H1 (cell line): ENCODE results near the gene KIF26A. TPM values are rescaled to one million over a fixed set of nuclear protein-coding genes. Genes with fewer than 3 reads are reported as not detected.

Source experiments
- CTCF ChIA-PET: fragments of 300-600 bp; sonication (Branson Sonifier 250); formaldehyde crosslinking; loops from one replicate; lab custom pipeline; 2021; ENCODE audit not compliant: partially characterized antibody; lab: Charles Lee
- POLR2A ChIA-PET: fragments of 300-600 bp; sonication (Branson Sonifier 250); formaldehyde crosslinking; loops from one replicate; lab custom pipeline; 2021; ENCODE audit warnings: inconsistent platforms; ENCODE audit not compliant: partially characterized antibody; lab: Charles Lee
- DNase-seq, 2 experiments: peaks; one replicate each; pipeline versions ENCODE4 v3.0.0 to v3.0.0-alpha.2; 2010 to 2022; ENCODE audit warnings: low spot score in 2 of 2, low read depth in 1 of 2, mixed read lengths in 1 of 2
- FAIRE-seq: peaks from 2 replicates; lab custom pipeline; 2011; peaks lifted over from hg19 to GRCh38; lab: Jason Lieb, UNC
- H2AFZ ChIP-seq: 2 replicates; pipeline ENCODE4 v1.8.1; 2012; ENCODE audit warnings: low read length, inconsistent platforms
- H2AK5ac ChIP-seq: 2 replicates; pipeline ENCODE4 v1.6.1; 2013; ENCODE audit warnings: low read depth, low read length
- H2BK120ac ChIP-seq: replicated peaks from 2 replicates; pipeline ENCODE3; 2013; ENCODE audit warnings: low read depth, low read length, inconsistent platforms
- H2BK12ac ChIP-seq: 2 replicates; pipeline ENCODE4 v1.6.1; 2013; ENCODE audit warnings: low read depth, low read length
- H2BK15ac ChIP-seq: 2 replicates; pipeline ENCODE4 v1.6.1; 2013; ENCODE audit warnings: low read length
- H2BK20ac ChIP-seq: 2 replicates; pipeline ENCODE4 v1.6.1; 2013; ENCODE audit warnings: low read length
- H2BK5ac ChIP-seq: 2 replicates; pipeline ENCODE4 v1.6.1; 2013; ENCODE audit warnings: low read depth, low read length
- H3K14ac ChIP-seq: 2 replicates; pipeline ENCODE4 v1.6.1; 2013; ENCODE audit warnings: inconsistent platforms; ENCODE audit not compliant: insufficient read length
- H3K18ac ChIP-seq: 2 replicates; pipeline ENCODE4 v1.6.1; 2013; ENCODE audit warnings: low read length; ENCODE audit errors: extremely low read depth
- H3K23ac ChIP-seq: 2 replicates; pipeline ENCODE4 v1.6.1; 2013; ENCODE audit warnings: inconsistent platforms; ENCODE audit not compliant: insufficient read length
- H3K23me2 ChIP-seq: 2 replicates; pipeline ENCODE4 v1.6.1; 2013; ENCODE audit warnings: low read depth, low read length
- H3K27ac ChIP-seq: 2 replicates; pipeline ENCODE4 v1.6.1; 2011; ENCODE audit warnings: low read depth, low read length, inconsistent platforms
- H3K27me3 ChIP-seq, 4 experiments: replicated peaks in 1 of 4; 1 replicate in 1 of 4; 2 replicates in 3 of 4; pipeline versions ENCODE4 v1.6.1 to v1.8.1; 2011 to 2013; ENCODE audit warnings: low read length in 3 of 4, mild to moderate bottlenecking in 3 of 4, inconsistent platforms in 2 of 4, mixed read lengths in 2 of 4, moderate library complexity in 1 of 4; ENCODE audit not compliant: control insufficient read depth in 3 of 4, insufficient read depth in 3 of 4; ENCODE audit errors: extremely low read depth in 1 of 4
- H3K36me3 ChIP-seq, 4 experiments: 2 replicates each; pipeline versions ENCODE4 v1.6.1 to v1.8.1; 2011 to 2013; ENCODE audit warnings: mild to moderate bottlenecking in 4 of 4, low read length in 3 of 4, moderate library complexity in 2 of 4, control low read depth in 1 of 4, inconsistent platforms in 1 of 4; ENCODE audit not compliant: insufficient read depth in 4 of 4, control insufficient read depth in 2 of 4
- H3K4ac ChIP-seq: replicated peaks from 2 replicates; pipeline ENCODE3; 2013; ENCODE audit warnings: low read length, low read depth, mixed read lengths, inconsistent platforms; ENCODE audit not compliant: insufficient read length
- H3K4me1 ChIP-seq, 4 experiments: replicated peaks in 1 of 4; 1 replicate in 1 of 4; 2 replicates in 3 of 4; pipeline versions ENCODE4 v1.6.1 to v1.8.1; 2011 to 2013; ENCODE audit warnings: low read length in 3 of 4, inconsistent platforms in 2 of 4, mixed read lengths in 1 of 4; ENCODE audit not compliant: insufficient read depth in 4 of 4, control insufficient read depth in 3 of 4
- H3K4me2 ChIP-seq, 2 experiments: 2 replicates each; pipeline versions ENCODE4 v1.6.1 to v1.8.1; 2011 to 2013; ENCODE audit warnings: low read depth in 2 of 2, low read length in 2 of 2, control low read depth in 1 of 2, inconsistent platforms in 1 of 2, mild to moderate bottlenecking in 1 of 2; ENCODE audit not compliant: insufficient read depth in 1 of 2
- H3K4me3 ChIP-seq, 4 experiments: fragments of 200-600, 300-600 bp in 1 of 4; sonication (generic), shearing (Covaris generic), sonication (Bioruptor Twin) in 1 of 4; 2 replicates each; pipeline versions ENCODE4 v1.5.1 to v1.8.1; 2011 to 2016; ENCODE audit warnings: low read length in 4 of 4, low read depth in 3 of 4, control low read depth in 2 of 4, inconsistent platforms in 2 of 4, mild to moderate bottlenecking in 2 of 4, mixed read lengths in 1 of 4, moderate library complexity in 1 of 4; ENCODE audit not compliant: insufficient read depth in 2 of 4; ENCODE audit errors: extremely low read depth in 1 of 4
- H3K56ac ChIP-seq: replicated peaks from 2 replicates; pipeline ENCODE3; 2013; ENCODE audit warnings: low read depth, mild to moderate bottlenecking, mixed read lengths, low read length, inconsistent platforms; ENCODE audit not compliant: insufficient read length
- H3K79me1 ChIP-seq: 2 replicates; pipeline ENCODE4 v1.6.1; 2013; ENCODE audit warnings: low read depth, low read length, control low read depth
- H3K79me2 ChIP-seq, 2 experiments: 2 replicates each; pipeline versions ENCODE4 v1.6.1 to v1.8.1; 2012 to 2013; ENCODE audit warnings: low read length in 2 of 2, mild to moderate bottlenecking in 2 of 2, inconsistent platforms in 1 of 2; ENCODE audit not compliant: insufficient read depth in 2 of 2, control insufficient read depth in 1 of 2
- H3K9ac ChIP-seq, 4 experiments: replicated peaks in 1 of 4; 1 replicate in 1 of 4; 2 replicates in 3 of 4; pipeline versions ENCODE4 v1.6.1 to v1.8.1; 2011 to 2013; ENCODE audit warnings: low read depth in 3 of 4, low read length in 3 of 4, control low read depth in 2 of 4, mild to moderate bottlenecking in 2 of 4, moderate library complexity in 2 of 4, inconsistent platforms in 1 of 4; ENCODE audit errors: extremely low read depth in 1 of 4
- H3K9me3 ChIP-seq, 2 experiments: 2 replicates each; pipeline versions ENCODE4 v1.6.1 to v1.8.1; 2012 to 2013; ENCODE audit warnings: mild to moderate bottlenecking in 2 of 2, moderate library complexity in 2 of 2, control low read depth in 1 of 2, inconsistent platforms in 1 of 2, low read depth in 1 of 2, low read length in 1 of 2, mixed read lengths in 1 of 2; ENCODE audit not compliant: insufficient read depth in 2 of 2
- H4K20me1 ChIP-seq, 2 experiments: replicated peaks in 1 of 2; 2 replicates each; pipeline versions ENCODE3 to v1.8.1; 2011 to 2013; ENCODE audit warnings: inconsistent platforms in 2 of 2, low read length in 2 of 2, mild to moderate bottlenecking in 1 of 2; ENCODE audit not compliant: insufficient read depth in 2 of 2, control insufficient read depth in 1 of 2
- H4K5ac ChIP-seq: 2 replicates; pipeline ENCODE4 v1.6.1; 2013; ENCODE audit warnings: low read length, low read depth, mixed read lengths, inconsistent platforms; ENCODE audit not compliant: insufficient read length
- H4K8ac ChIP-seq: 2 replicates; pipeline ENCODE4 v1.8.0; 2013; ENCODE audit warnings: mild to moderate bottlenecking, moderate library complexity, low read length, inconsistent platforms; ENCODE audit not compliant: insufficient read depth; ENCODE audit errors: extremely low read depth
- H4K91ac ChIP-seq: replicated peaks from 2 replicates; pipeline ENCODE3; 2013; ENCODE audit warnings: low read length, mixed read lengths, inconsistent platforms; ENCODE audit not compliant: insufficient read length
- ASH2L ChIP-seq: fragments of 200-600, 300-600 bp; sonication (generic); IDR thresholded peaks from one replicate; pipeline ENCODE4 v1.7.1; 2017; ENCODE audit warnings: low read length
- BACH1 ChIP-seq: IDR thresholded peaks from 2 replicates; pipeline ENCODE4 v1.6.1; 2012; ENCODE audit warnings: low read length, improper control_type of control experiment
- CBX5 ChIP-seq: fragments of 300-800, 300-1000 bp; sonication (generic); IDR thresholded peaks from 2 replicates; pipeline ENCODE4 v1.7.1; 2016; ENCODE audit warnings: antibody characterized with exemption, low read length, low read depth
- EGR1 ChIP-seq: IDR thresholded peaks from 2 replicates; pipeline ENCODE4 v1.6.1; 2011; ENCODE audit warnings: low read depth, low read length, borderline replicate concordance
- NRF1 ChIP-seq: IDR thresholded peaks from 2 replicates; pipeline ENCODE4 v1.6.1; 2011; ENCODE audit warnings: mild to moderate bottlenecking, low read depth, low read length, improper control_type of control experiment
- POLR2A ChIP-seq, 2 experiments: IDR thresholded peaks; 1 replicate in 1 of 2; 2 replicates in 1 of 2; pipeline ENCODE4 v1.6.1; 2011; ENCODE audit warnings: low read depth in 2 of 2, low read length in 2 of 2, mild to moderate bottlenecking in 2 of 2; ENCODE audit errors: control extremely low read depth in 1 of 2
- SIX5 ChIP-seq: IDR thresholded peaks from 2 replicates; pipeline ENCODE4 v1.6.1; 2011; ENCODE audit warnings: mild to moderate bottlenecking, low read depth, low read length
- SRF ChIP-seq: IDR thresholded peaks from 2 replicates; pipeline ENCODE4 v1.6.1; 2011; ENCODE audit warnings: mild to moderate bottlenecking, low read depth, low read length, moderate library complexity
- ZNF274 ChIP-seq: IDR thresholded peaks from 2 replicates; pipeline ENCODE4 v1.7.0; 2012; ENCODE audit warnings: low read length, borderline replicate concordance; ENCODE audit errors: extremely low read depth
- WGBS, 2 experiments: shearing (Covaris generic) in 1 of 2; methylation state at CpG; one replicate each; pipeline versions ENCODE4 v1.1.6 to v1.1.7; 2013 to 2015; ENCODE audit warnings: low lambda C conversion rate in 2 of 2, mixed read lengths in 2 of 2, inconsistent platforms in 1 of 2, low coverage in 1 of 2, missing lambda C conversion rate in 1 of 2; ENCODE audit not compliant: insufficient replicate concordance in 2 of 2, insufficient coverage in 1 of 2, insufficient read length in 1 of 2; ENCODE audit errors: extremely low coverage in 1 of 2, missing lambda C conversion rate in 1 of 2; 5-methylcytosine and 5-hydroxymethylcytosine counted together
- polyA plus RNA-seq, 7 experiments: library from polyadenylated mRNA; depleted of rRNA in 3 of 7; stranded (reverse) in 5 of 7; unstranded in 2 of 7; fragments of >200 nt in 5 of 7; fragments of 200-250 nt in 2 of 7; gene quantifications; 1 replicate in 5 of 7; 2 replicates in 1 of 7; 4 replicates in 1 of 7; pipeline versions ENCODE4 v1.2.1 to v1.2.3, GENCODE V29; 2011 to 2013; ENCODE audit warnings: missing spikeins in 2 of 7, mixed read lengths in 2 of 7
- total RNA-seq: library from RNA; stranded (reverse); fragmentation: NEBNext Ultra II Directional; extraction: Animal tissue kit (Norgen Biotek cat#: 25700); gene quantifications from 2 replicates; pipeline ENCODE4 v1.2.1, GENCODE V29; 2021
- TF ChIP-seq, protein P1 (sequence below): IDR thresholded peaks from 2 replicates; pipeline ENCODE4 v1.6.1; 2011; ENCODE audit warnings: low read length, improper control_type of control experiment

Gene KIF26A
- total and polyA plus RNA-seq, 2 of the 8 experiments (the other 6 are each of a cell fraction or from before 2014, with no cell fraction given) = 11.5 to 41.6 TPM

DNA sequence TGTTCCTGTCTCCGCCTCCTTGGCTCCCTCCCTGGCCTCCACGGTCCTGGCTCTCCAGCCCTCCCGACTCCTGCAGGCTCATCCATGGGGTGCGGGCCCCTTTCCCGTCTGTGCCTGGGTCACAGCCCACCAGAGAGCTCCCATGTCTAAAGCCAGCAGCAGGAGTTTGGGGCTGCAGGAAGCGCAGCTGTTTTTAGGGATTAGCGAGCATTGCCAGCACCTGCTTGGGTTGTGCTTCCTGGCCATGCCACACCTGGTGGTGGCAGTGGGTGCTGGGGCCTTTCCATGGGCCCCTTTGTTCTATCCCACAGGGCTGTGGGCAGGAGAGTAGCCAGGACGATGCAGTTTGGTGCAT, 64.7 kb downstream of the KIF26A start:
- no peak overlapping the region for H3K4me3 ChIP-seq
- no peak overlapping the region for H4K5ac ChIP-seq
- H3K4me2 ChIP-seq = no peak overlapping the region
- no peaks in the 10 kb centered on the region for H3K27me3 ChIP-seq
- H2AFZ ChIP-seq = no peak overlapping the region
- peaks cover 14% of the 10 kb centered on the region; the same call in 1 of the 2 replicates for H3K23me2 ChIP-seq
- no peak overlapping the region for H3K56ac ChIP-seq
- H3K79me1 ChIP-seq = no peaks in the 10 kb centered on the region
- no peaks in the 10 kb centered on the region for H3K36me3 ChIP-seq
- H3K79me2 ChIP-seq = no peaks in the 10 kb centered on the region
- ChIA-PET CTCF (interaction anchor here (1.1 to 1.6 kb wide), 2 partner anchors 15 to 22 kb away, joined by 5 read pairs; no protein-coding TSS in a partner anchor), POLR2A (interaction anchor here (1.1 kb wide), 1 partner anchor 15 kb away, joined by 3 read pairs; no protein-coding TSS in a partner anchor)
- DNase-seq = no peak
- H4K20me1 ChIP-seq = no peaks in the 10 kb centered on the region
- no peak overlapping the region for H3K23ac ChIP-seq
- H2BK5ac ChIP-seq = no peak overlapping the region
- peak overlapping the region; percentile 38 for H4K8ac ChIP-seq
- no peak overlapping the region for H3K18ac ChIP-seq
- H3K9me3 ChIP-seq = no peaks in the 10 kb centered on the region
- H3K9ac ChIP-seq = no peak overlapping the region
- H2BK15ac ChIP-seq = no peak overlapping the region
- no peak overlapping the region for H2BK120ac ChIP-seq
- H2BK12ac ChIP-seq = no peak overlapping the region
- H3K4ac ChIP-seq = no peak overlapping the region
- no peak for FAIRE-seq
- 81% methylated on average over 5 of the region's 8 CpGs; no CpG with 5 or more reads in 1 of the 2 experiments for WGBS, 2 experiments
- H2AK5ac ChIP-seq = no peak overlapping the region
- H3K4me1 ChIP-seq = peaks cover 0 to 7% (median 0%) of the 10 kb centered on the region in 4 experiments; a peak in 1 of 7 replicates
- no peak overlapping the region for H3K14ac ChIP-seq
- H3K27ac ChIP-seq = no peak overlapping the region
- TF ChIP-seq, protein P1, sequence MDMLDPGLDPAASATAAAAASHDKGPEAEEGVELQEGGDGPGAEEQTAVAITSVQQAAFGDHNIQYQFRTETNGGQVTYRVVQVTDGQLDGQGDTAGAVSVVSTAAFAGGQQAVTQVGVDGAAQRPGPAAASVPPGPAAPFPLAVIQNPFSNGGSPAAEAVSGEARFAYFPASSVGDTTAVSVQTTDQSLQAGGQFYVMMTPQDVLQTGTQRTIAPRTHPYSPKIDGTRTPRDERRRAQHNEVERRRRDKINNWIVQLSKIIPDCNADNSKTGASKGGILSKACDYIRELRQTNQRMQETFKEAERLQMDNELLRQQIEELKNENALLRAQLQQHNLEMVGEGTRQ = no peak
- TF ChIP-seq ASH2L (no peak), EGR1 (no peak), CBX5 (no peak), ZNF274 (no peak), BACH1 (no peak), POLR2A (IDR thresholded peaks at IDR 0.05; ENCODE audit: control extremely low read depth in 1 of 2, low read depth in 2 of 2, low read length in 2 of 2) (no peak), NRF1 (no peak), SRF (no peak), SIX5 (no peak)
- TF ChIP-seq, all 59 proteins: peak for 0
- no peak overlapping the region for H4K91ac ChIP-seq
- H2BK20ac ChIP-seq = no peak overlapping the region
